Astrocyte (in vitro differentiated cells and primary cell): ENCODE results near the gene PLD1. TPM values are rescaled to one million over a fixed set of nuclear protein-coding genes. Genes with fewer than 3 reads are reported as not detected.

Experiments used
- DNase-seq: peaks from one replicate; pipeline ENCODE4 v3.0.0-alpha.2; 2010; ENCODE audit warnings: low read depth
- FAIRE-seq: peaks from 2 replicates; lab custom pipeline; 2011; peaks lifted over from hg19 to GRCh38; lab: Jason Lieb, UNC
- H2AFZ ChIP-seq: 2 replicates; pipeline ENCODE4 v1.6.0; 2012; ENCODE audit warnings: low read depth, low read length, inconsistent platforms
- H3K27ac ChIP-seq: 2 replicates; pipeline ENCODE4 v1.5.1; 2011; ENCODE audit warnings: low read depth, low read length, inconsistent platforms
- H3K27me3 ChIP-seq: 2 replicates; pipeline ENCODE4 v1.6.0; 2011; ENCODE audit warnings: low read length, inconsistent platforms; ENCODE audit not compliant: insufficient read depth
- H3K36me3 ChIP-seq: 2 replicates; pipeline ENCODE4 v1.5.1; 2011; ENCODE audit warnings: low read length, inconsistent platforms; ENCODE audit not compliant: insufficient read depth
- H3K4me1 ChIP-seq: 2 replicates; pipeline ENCODE4 v1.5.1; 2011; ENCODE audit warnings: low read length, inconsistent platforms; ENCODE audit not compliant: insufficient read depth
- H3K4me2 ChIP-seq: 2 replicates; pipeline ENCODE4 v1.6.0; 2012; ENCODE audit warnings: low read length, inconsistent platforms
- H3K4me3 ChIP-seq: 2 replicates; pipeline ENCODE4 v1.5.1; 2011; ENCODE audit warnings: low read depth, mild to moderate bottlenecking, low read length, inconsistent platforms; ENCODE audit not compliant: insufficient read depth
- H3K79me2 ChIP-seq: 2 replicates; pipeline ENCODE4 v1.6.0; 2012; ENCODE audit warnings: mild to moderate bottlenecking, low read length, inconsistent platforms; ENCODE audit not compliant: insufficient read depth
- H3K9ac ChIP-seq: 2 replicates; pipeline ENCODE4 v1.6.0; 2012; ENCODE audit warnings: mild to moderate bottlenecking, low read length, inconsistent platforms
- H3K9me3 ChIP-seq: 2 replicates; pipeline ENCODE4 v1.5.1; 2012; ENCODE audit warnings: low read depth, mild to moderate bottlenecking, low read length, inconsistent platforms; ENCODE audit not compliant: insufficient read depth
- H4K20me1 ChIP-seq: 2 replicates; pipeline ENCODE4 v1.6.0; 2012; ENCODE audit warnings: low read length, inconsistent platforms; ENCODE audit not compliant: insufficient read depth
- H3K27ac Mint-ChIP-seq: one replicate; pipeline ENCODE4 v1.8.0; 2021; ENCODE audit warnings: mild to moderate bottlenecking, mixed read lengths; ENCODE audit not compliant: unreplicated experiment
- H3K27me3 Mint-ChIP-seq: one replicate; pipeline ENCODE4 v1.8.0; 2021; ENCODE audit warnings: low read depth, mixed read lengths; ENCODE audit not compliant: unreplicated experiment
- H3K36me3 Mint-ChIP-seq: one replicate; pipeline ENCODE4 v1.8.0; 2021; ENCODE audit warnings: low read depth, mixed read lengths; ENCODE audit not compliant: unreplicated experiment
- H3K4me1 Mint-ChIP-seq: one replicate; pipeline ENCODE4 v1.8.0; 2021; ENCODE audit warnings: low read depth, mixed read lengths; ENCODE audit not compliant: unreplicated experiment
- H3K4me3 Mint-ChIP-seq: one replicate; pipeline ENCODE4 v1.8.0; 2021; ENCODE audit warnings: mild to moderate bottlenecking, moderate library complexity, mixed read lengths; ENCODE audit not compliant: unreplicated experiment
- H3K9me3 Mint-ChIP-seq: one replicate; pipeline ENCODE4 v1.8.0; 2021; ENCODE audit warnings: mild to moderate bottlenecking, mixed read lengths; ENCODE audit not compliant: unreplicated experiment
- CTCF ChIP-seq: IDR thresholded peaks from 2 replicates; pipeline ENCODE4 v1.5.1; 2011; ENCODE audit warnings: low read depth, mild to moderate bottlenecking, inconsistent platforms, low read length, moderate library complexity; ENCODE audit not compliant: insufficient read depth
- EZH2 ChIP-seq: IDR thresholded peaks from 2 replicates; pipeline ENCODE4 v1.6.1; 2012; ENCODE audit warnings: mild to moderate bottlenecking, low read length, inconsistent platforms; ENCODE audit not compliant: insufficient read depth
- total RNA-seq: library from RNA; stranded (reverse); gene quantifications from 2 replicates; pipeline ENCODE4 v1.2.1, GENCODE V29; 2021

Gene PLD1
- total RNA-seq, 1 donor from 2014 or later: 21.5 TPM

DNA sequence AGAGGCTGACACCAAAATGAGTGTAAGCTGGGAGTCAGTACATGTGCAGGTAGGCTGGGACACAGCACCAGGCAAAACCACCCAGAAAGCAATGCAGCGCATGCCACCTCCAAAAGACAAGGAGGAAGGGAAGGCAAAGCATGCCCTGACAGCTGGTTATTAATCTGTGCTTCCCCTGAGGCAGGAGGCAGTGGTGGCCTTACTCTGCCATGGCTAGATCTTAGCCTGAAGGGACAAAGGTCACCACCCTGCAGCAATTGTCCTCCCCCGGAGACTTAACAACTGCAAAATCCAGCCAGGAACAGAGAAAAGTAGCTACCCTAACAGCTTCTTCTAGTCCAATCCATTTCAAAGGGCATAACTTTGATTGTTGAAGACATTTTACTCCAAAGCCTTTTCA lies 73.7 kb downstream of the PLD1 start:
- H4K20me1 ChIP-seq: no peaks in the 10 kb centered on the region
- no peak overlapping the region for H3K4me2 ChIP-seq
- Mint-ChIP-seq H3K36me3 (no peaks in the 10 kb centered on the region), H3K9me3 (no peaks in the 10 kb centered on the region), H3K27ac (no peak overlapping the region), H3K4me1 (no peaks in the 10 kb centered on the region), H3K4me3 (no peak overlapping the region), H3K27me3 (no peaks in the 10 kb centered on the region)
- H3K27me3 ChIP-seq: no peaks in the 10 kb centered on the region
- no peak overlapping the region for H3K27ac ChIP-seq
- FAIRE-seq: no peak
- H3K9ac ChIP-seq: no peak overlapping the region
- no peaks in the 10 kb centered on the region for H3K36me3 ChIP-seq
- H2AFZ ChIP-seq: no peak overlapping the region
- no peaks in the 10 kb centered on the region for H3K9me3 ChIP-seq
- no peak for DNase-seq
- TF ChIP-seq EZH2 (no peak), CTCF (no peak)
- H3K4me1 ChIP-seq: no peaks in the 10 kb centered on the region
- H3K4me3 ChIP-seq: no peak overlapping the region
- no peaks in the 10 kb centered on the region for H3K79me2 ChIP-seq

DNA sequence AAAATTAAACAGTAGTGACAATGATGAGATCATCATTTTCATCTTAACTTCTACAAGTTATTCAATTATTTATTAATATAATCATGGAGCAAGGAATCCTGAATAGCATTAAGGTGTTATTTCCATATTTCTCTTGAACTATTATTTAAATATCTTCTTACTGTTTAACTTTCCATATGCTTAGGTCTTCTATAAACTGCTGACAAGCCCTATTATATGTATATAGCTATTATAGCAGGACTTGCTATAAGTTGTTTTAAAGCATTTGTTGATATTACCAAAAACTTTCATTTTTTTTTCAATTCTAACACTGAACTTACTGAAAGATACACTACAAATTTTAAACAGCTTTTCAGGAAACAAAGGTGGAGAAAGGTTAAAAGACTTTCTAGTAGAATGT lies 76.7 kb downstream of the PLD1 start:
- Histone ChIP-seq H2AFZ (no peak overlapping the region), H3K36me3 (no peaks in the 10 kb centered on the region), H4K20me1 (no peaks in the 10 kb centered on the region), H3K9me3 (no peaks in the 10 kb centered on the region), H3K4me1 (no peaks in the 10 kb centered on the region), H3K4me3 (no peak overlapping the region), H3K9ac (no peak overlapping the region), H3K4me2 (no peak overlapping the region), H3K27me3 (no peaks in the 10 kb centered on the region), H3K79me2 (no peaks in the 10 kb centered on the region), H3K27ac (no peak overlapping the region)
- FAIRE-seq: no peak
- no peaks in the 10 kb centered on the region for H3K4me1 Mint-ChIP-seq
- no peaks in the 10 kb centered on the region for H3K27me3 Mint-ChIP-seq
- no peaks in the 10 kb centered on the region for H3K9me3 Mint-ChIP-seq
- no peak for DNase-seq
- H3K36me3 Mint-ChIP-seq: peaks cover 5% of the 10 kb centered on the region
- no peak overlapping the region for H3K4me3 Mint-ChIP-seq
- no peak overlapping the region for H3K27ac Mint-ChIP-seq
- TF ChIP-seq CTCF: no peak
- TF ChIP-seq EZH2: no peak

DNA sequence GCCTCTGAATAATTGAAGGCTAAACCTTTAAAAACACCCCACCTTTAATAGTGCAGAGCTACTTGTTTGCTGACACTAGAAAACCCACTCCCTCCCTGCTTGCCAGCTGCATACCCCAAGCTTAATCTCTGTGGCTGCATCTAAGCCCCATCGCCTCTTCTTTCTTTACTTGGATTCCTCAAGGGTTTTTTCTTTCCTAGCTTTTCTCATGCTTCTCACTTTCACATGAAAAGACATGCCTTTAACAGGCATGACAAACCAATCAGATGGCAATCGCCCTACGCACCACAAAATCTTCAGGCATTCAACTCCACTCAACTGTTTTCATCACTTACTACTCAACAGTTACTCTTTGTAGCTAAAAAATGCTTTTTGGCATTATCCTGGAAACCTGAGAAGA lies 77.5 kb downstream of the PLD1 start:
- Mint-ChIP-seq H3K9me3 (no peaks in the 10 kb centered on the region), H3K27me3 (no peaks in the 10 kb centered on the region), H3K36me3 (peaks cover 5% of the 10 kb centered on the region), H3K27ac (no peak overlapping the region), H3K4me1 (no peaks in the 10 kb centered on the region), H3K4me3 (no peak overlapping the region)
- H3K9me3 ChIP-seq: no peaks in the 10 kb centered on the region
- H3K27me3 ChIP-seq: no peaks in the 10 kb centered on the region
- H4K20me1 ChIP-seq: no peaks in the 10 kb centered on the region
- H2AFZ ChIP-seq: no peak overlapping the region
- no peaks in the 10 kb centered on the region for H3K4me1 ChIP-seq
- FAIRE-seq: no peak
- no peak overlapping the region for H3K4me3 ChIP-seq
- H3K79me2 ChIP-seq: no peaks in the 10 kb centered on the region
- no peak overlapping the region for H3K27ac ChIP-seq
- TF ChIP-seq EZH2 (no peak), CTCF (no peak)
- no peaks in the 10 kb centered on the region for H3K36me3 ChIP-seq
- no peak overlapping the region for H3K9ac ChIP-seq
- no peak for DNase-seq
- no peak overlapping the region for H3K4me2 ChIP-seq
